ENCODE data around the gene RALB.
"Not testable (repeated sequence)": the region's sequence is repeated elsewhere in the genome, so short reads cannot be mapped to it uniquely, and the experiment has no call there.

RALB gene

GRCh38 chr2:120243211-120243610 lies 9.4 kb upstream of the RALB start:
- DNase-seq (ENCODE audit: low read depth in 3 of 3): no peak

- no peak for DNase-seq (ENCODE audit: low read depth in 3 of 3)
These were observed 8.6 kb upstream of the RALB start for GRCh38 chr2:120243875-120244553.

- DNase-seq (ENCODE audit: low read depth in 3 of 3): no peak
These were observed 7.8 kb upstream of the RALB start for GRCh38 chr2:120244656-120245519.

GRCh38 chr2:120245520-120246332 lies 6.9 kb upstream of the RALB start:
- no peak for DNase-seq (ENCODE audit: low read depth in 3 of 3)

GRCh38 chr2:120246546-120247300 lies 5.9 kb upstream of the RALB start:
- no peak for DNase-seq (ENCODE audit: low read depth in 3 of 3)

DNA sequence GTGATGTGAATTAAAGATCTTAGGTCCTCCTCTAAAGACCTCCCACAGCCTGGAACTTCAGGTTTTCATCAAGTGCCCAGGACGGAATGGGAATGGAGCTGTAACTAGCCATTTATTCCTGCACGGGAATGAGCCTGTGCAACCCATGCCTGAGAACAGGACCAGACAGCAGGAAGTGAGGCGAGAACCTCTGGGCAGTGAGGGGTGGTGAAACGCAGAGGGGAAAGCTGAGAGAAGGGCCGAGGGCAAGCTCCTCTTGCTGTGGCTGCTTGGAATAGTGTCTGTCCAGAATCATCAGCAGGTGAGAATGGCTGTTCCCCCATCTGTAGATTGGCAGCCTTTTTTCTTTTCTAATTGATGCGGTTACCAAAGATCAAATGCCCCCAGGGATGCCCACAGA lies 4.8 kb upstream of the RALB start:
- no peak for DNase-seq (ENCODE audit: low read depth in 3 of 3)

GRCh38 chr2:120250640-120251039 lies 2.0 kb upstream of the RALB start:
- no peak for DNase-seq (ENCODE audit: low read depth in 3 of 3)

DNA sequence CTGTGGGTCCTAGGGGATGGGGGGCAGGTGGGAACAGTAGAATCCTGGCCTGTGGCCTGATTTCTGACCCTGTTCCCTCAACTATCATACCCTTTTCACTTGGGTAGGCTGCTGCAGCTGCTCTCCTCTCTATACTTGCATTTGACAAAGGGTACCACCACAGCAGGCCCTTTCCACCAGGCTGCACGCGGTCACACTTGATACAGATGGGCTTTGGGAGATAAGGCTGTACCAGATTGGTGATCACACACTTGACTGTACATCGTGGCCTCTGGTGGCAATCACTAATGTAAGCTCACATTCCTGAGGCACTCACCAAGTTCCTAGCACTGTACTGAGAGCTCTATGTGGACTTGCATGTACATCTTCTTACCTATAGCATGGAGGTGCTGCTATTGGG lies 1.6 kb upstream of the RALB start:
- no peak for DNase-seq (ENCODE audit: low read depth in 3 of 3)

- no peak for DNase-seq (ENCODE audit: low read depth in 3 of 3)
These were observed 800 bp upstream of the RALB start for GRCh38 chr2:120251880-120252224.

- no peak for DNase-seq (ENCODE audit: low read depth in 3 of 3)
These were observed 600 bp downstream of the RALB start for GRCh38 chr2:120253021-120253882.

- no peak for DNase-seq (ENCODE audit: low read depth in 3 of 3)
These were observed 1.5 kb downstream of the RALB start for GRCh38 chr2:120254178-120254577.

DNA sequence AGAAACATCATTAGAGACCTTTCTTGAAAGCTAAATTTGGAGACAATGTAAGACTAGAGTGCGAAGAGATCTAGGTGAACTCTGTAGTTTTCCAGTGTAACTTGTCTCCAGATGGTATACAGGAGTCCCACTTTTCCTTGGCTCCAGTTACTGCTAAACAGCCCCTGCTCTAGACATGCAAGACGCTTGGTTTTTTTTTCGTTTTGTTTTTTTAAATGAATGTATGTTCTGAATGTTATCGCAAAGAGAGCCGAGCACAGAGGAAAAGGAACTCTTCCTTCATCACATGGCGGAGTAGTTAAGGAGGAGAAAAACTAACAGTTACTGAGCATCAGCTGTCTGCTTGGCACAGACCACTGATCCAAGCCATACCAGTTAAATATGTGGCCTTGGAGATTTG lies 2.4 kb downstream of the RALB start:
- no peak for DNase-seq (ENCODE audit: low read depth in 3 of 3)

- DNase-seq (ENCODE audit: low read depth in 3 of 3): no peak
These were observed 3.5 kb downstream of the RALB start for GRCh38 chr2:120255986-120256650.

GRCh38 chr2:120256651-120257000 lies 4.0 kb downstream of the RALB start:
- DNase-seq (ENCODE audit: low read depth in 3 of 3): no peak

DNA sequence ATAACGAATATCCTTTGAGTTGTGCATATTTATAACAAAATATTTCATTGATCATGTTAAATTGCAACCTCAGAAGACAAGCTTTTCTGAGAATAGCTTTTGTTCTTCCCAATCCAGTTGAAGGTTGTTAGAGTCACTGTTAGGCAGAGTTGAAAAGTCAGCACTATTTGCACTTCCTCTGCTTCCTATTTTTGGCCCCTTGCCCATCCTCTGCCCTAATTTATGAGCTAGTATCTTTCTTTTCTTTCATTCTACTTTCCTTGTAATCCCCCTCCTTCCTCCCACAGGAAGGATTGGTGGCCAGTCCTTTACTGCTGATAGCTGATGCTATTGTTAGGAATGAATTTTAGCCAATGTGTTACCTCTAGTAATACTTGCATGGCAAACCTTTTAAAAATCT lies 4.9 kb downstream of the RALB start:
- no peak for DNase-seq (ENCODE audit: low read depth in 3 of 3)

- DNase-seq (ENCODE audit: low read depth in 3 of 3): no peak
These were observed 5.5 kb downstream of the RALB start for GRCh38 chr2:120258196-120258595.

DNA sequence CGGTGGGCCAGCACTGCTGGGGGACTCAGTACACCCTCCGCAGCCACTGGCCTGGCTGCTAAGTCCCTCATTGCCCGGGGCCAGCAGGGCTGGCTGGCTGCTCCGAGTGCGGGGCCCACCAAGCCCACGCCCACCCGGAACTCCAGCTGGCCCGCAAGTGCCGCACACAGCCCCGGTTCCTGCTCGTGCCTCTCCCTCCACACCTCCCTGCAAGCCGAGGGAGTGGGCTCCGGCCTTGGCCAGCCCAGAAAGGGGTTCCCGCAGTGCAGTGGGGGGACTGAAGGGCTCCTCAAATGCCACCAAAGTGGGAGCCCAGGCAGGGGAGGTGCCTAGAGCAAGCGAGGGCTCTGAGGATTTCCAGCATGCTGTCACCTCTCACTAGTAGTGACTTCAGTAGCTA lies 7.3 kb downstream of the RALB start:
- not testable (repeated sequence) for DNase-seq (ENCODE audit: low read depth in 3 of 3)

- DNase-seq (ENCODE audit: low read depth in 3 of 3): no peak
These were observed 8.1 kb downstream of the RALB start for GRCh38 chr2:120260736-120261135.

- no peak for DNase-seq (ENCODE audit: low read depth in 3 of 3)
These were observed 8.8 kb downstream of the RALB start for GRCh38 chr2:120261387-120262006.

- no peak for DNase-seq (ENCODE audit: low read depth in 3 of 3)
These were observed 9.5 kb downstream of the RALB start for GRCh38 chr2:120262150-120262549.
